GM10847 (cell line): ENCODE measurements around the gene KCTD13.

ENCODE experiments used
- POLR2A ChIP-seq: IDR thresholded peaks from 2 replicates; pipeline ENCODE4 v1.6.1; 2011; ENCODE audit not compliant: insufficient read length; ENCODE audit errors: extremely low read depth

KCTD13 gene

GRCh38 chr16:29915590-29916247 is 10.3 kb downstream of the KCTD13 start:
- TF ChIP-seq POLR2A = no peak

- TF ChIP-seq POLR2A = no peak
Observed at GRCh38 chr16:29913514-29913913, 12.5 kb downstream of the KCTD13 start.

- TF ChIP-seq POLR2A = no peak
Observed at GRCh38 chr16:29912087-29912486, 13.9 kb downstream of the KCTD13 start.

DNA sequence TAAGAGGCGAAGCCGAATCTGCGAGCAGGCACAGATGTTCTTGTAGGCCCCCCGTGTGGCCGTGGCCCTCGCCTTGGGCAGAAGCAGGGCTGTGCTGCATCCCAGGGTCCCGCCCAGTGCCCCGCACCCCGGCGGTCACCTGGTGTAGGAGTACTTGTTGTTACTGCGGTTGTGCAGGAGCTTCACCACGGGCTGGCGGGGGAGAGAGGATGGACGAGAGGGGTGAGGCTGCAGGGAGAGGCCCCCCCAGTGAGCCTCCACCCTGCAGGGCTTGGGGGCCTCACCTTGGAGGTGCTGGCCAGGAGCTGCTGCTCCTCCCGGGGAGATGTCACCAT is 14.4 kb downstream of the KCTD13 start:
- TF ChIP-seq POLR2A = no peak

- TF ChIP-seq POLR2A = no peak
Observed at GRCh38 chr16:29910819-29911675, 15.0 kb downstream of the KCTD13 start.

- no peak for TF ChIP-seq POLR2A
Observed at GRCh38 chr16:29909391-29909790, 16.6 kb downstream of the KCTD13 start.

GRCh38 chr16:29908719-29909220 is 17.3 kb downstream of the KCTD13 start:
- TF ChIP-seq POLR2A = no peak

DNA sequence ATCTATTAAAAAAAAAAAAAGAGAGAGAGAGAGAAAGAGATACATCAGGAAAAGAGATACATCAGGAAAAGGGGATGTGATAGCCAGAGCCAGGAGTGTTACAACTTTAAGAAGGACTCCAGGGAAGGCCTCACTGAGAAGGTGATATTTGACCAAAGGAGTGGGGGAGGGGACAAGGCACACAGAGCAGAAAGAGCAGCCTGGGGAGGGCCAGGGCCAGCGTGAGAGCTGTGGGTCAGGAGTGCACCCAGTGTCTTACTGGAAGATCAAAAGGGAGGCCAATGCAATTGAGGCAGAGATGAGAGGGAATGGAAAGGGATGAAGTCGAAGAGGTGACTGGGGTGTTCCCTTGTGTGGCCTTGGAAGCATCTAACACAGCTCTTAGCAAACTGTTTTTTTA is 18.1 kb downstream of the KCTD13 start:
- TF ChIP-seq POLR2A = no peak

GRCh38 chr16:29906520-29907244 is 19.3 kb downstream of the KCTD13 start:
- no peak for TF ChIP-seq POLR2A

DNA sequence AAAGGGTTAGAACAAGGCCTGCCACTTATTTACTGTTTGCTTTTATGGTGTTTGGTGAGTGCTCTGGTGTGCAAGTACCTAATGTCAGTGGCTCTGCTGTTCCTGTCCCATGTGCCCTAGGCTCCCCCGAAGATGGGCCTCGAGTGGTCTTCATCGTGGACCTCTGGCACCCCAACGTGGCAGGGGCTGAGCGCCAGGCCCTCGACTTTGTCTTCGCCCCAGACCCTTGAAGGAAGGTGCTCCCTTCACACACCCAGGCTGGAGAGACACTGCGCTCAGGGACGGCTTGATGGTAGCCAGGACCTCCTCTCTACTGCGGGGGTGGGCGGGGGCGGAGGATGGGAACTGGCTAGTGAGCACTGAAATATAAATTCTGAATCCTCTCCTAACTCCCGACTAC is 20.4 kb downstream of the KCTD13 start:
- TF ChIP-seq POLR2A = no peak

DNA sequence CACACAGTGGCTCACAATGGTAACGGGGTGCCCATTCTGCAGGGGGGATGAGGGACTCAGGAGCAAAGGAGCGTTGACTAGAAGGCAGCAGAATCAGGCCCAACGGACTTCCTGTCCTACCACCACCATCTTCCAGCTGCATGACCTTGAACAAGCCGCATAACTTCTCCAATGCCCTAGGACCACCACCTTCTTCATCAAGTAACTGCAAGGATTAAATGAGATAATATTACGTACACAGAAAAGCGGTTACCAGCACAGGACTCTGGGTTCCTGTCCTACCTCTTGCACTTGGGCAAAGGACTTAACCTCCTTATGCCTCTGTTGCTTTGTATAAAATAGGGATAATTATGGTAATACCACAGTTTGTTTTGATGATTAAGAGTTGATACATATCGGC is 21.1 kb downstream of the KCTD13 start:
- TF ChIP-seq POLR2A = no peak

- no peak for TF ChIP-seq POLR2A
Observed at GRCh38 chr16:29903590-29903989, 22.4 kb downstream of the KCTD13 start.

GRCh38 chr16:29901607-29901945 is 24.4 kb downstream of the KCTD13 start:
- no peak for TF ChIP-seq POLR2A

GRCh38 chr16:29900888-29901606 is 25.0 kb downstream of the KCTD13 start:
- no peak for TF ChIP-seq POLR2A
